ENCODE measurements around the gene SEC24B.

SEC24B gene

DNA sequence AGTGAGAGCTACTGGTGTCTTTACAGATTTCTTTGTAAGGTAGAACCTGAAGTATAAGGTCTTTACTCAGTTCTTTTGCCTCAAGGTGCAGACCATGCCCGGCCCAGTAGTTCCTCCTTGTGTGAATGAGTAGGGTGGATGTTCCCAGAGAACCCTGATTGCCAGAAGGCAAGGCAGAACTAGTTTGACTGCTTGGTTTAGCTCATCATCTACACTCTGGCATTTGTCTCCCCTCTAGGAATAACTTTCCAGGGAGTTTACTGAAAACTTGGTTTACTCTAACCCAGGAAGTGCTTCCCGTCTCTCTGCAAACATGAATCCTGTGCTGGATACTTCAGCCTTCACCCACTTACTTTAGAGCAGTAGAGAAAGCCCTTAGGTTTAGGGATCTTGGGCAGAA, 155.5 kb downstream of the SEC24B start:
- DNase-seq = no peak

DNA sequence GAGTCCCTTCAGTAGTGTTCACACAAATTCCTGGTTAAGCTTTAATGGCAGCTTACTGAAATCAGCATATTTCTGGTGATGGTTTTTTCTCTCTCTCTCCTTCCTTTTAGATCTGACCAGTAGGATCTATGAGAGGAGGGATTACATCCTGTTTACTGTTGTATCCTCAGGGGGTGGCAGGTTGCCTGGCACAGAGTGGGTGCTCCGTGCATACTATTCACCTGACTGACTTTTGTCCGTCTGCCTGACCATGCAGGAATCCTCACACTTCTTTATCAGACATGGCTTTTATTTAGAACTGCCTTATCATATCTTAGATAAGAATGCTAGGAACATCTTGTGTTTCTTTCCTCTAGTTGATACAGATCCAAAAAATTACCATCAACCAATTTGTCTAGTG, 156.0 kb downstream of the SEC24B start:
- DNase-seq = no peak
